Panc1 (cell line): Measurements from ENCODE around the gene ZFPL1. TPM values are rescaled to one million over a fixed set of nuclear protein-coding genes. Genes with fewer than 3 reads are reported as not detected.
A peak's percentile ranks its signal among the peaks of the same experiment; 100 is the strongest.

Source experiments
- ATAC-seq: fragments of 200-7000 bp; cut with Tn5 transposase; 2 replicates; pipeline ENCODE4 v1.9.1; 2020; ENCODE audit warnings: mild to moderate bottlenecking, moderate library complexity
- BruUV-seq: library from RNA; stranded (reverse); fragments of 400-500 nt; replicated peaks from 2 replicates; lab custom pipeline; 2021; lab: Mats Ljungman, UMichigan
- CTCF ChIA-PET: fragments of 300-600 bp; sonication (Branson Sonifier 250); formaldehyde crosslinking; loops from one replicate; lab custom pipeline; 2022; ENCODE audit warnings: antibody characterized with exemption; lab: Charles Lee
- POLR2A ChIA-PET: fragments of 300-600 bp; sonication (Branson Sonifier 250); formaldehyde crosslinking; loops from one replicate; lab custom pipeline; 2022; ENCODE audit warnings: antibody characterized with exemption; lab: Charles Lee
- DNase-seq: peaks from one replicate; pipeline ENCODE4 v3.0.0-alpha.2; 2010; ENCODE audit warnings: low read depth, low spot score
- H3K27ac ChIP-seq: 2 replicates; pipeline ENCODE4 v1.5.1; 2011; ENCODE audit warnings: mild to moderate bottlenecking, low read length, inconsistent platforms
- H3K27me3 ChIP-seq: fragments of 200-500 bp; sonication (Bioruptor generic); 2 replicates; pipeline ENCODE4 v1.6.0; 2014; ENCODE audit warnings: low read length, inconsistent platforms; ENCODE audit not compliant: control insufficient read depth, insufficient read depth
- H3K36me3 ChIP-seq: fragments of 200-500 bp; sonication (Bioruptor generic); 2 replicates; pipeline ENCODE4 v1.5.1; 2014; ENCODE audit warnings: inconsistent platforms, mild to moderate bottlenecking, low read length, moderate library complexity; ENCODE audit not compliant: control insufficient read depth, insufficient read depth
- H3K4me1 ChIP-seq: 2 replicates; pipeline ENCODE4 v1.5.1; 2011; ENCODE audit warnings: inconsistent platforms, mild to moderate bottlenecking, low read length, moderate library complexity; ENCODE audit not compliant: control insufficient read depth, insufficient read depth
- H3K4me3 ChIP-seq, 2 experiments: 2 replicates each; pipeline ENCODE4 v1.5.1; 2011 to 2012; ENCODE audit warnings: low read depth in 2 of 2, low read length in 2 of 2, mild to moderate bottlenecking in 2 of 2, inconsistent platforms in 1 of 2, moderate library complexity in 1 of 2
- H3K9me3 ChIP-seq: fragments of 200-500 bp; sonication (Bioruptor generic); 2 replicates; pipeline ENCODE4 v1.5.1; 2014; ENCODE audit warnings: low read depth, mild to moderate bottlenecking, inconsistent platforms, low read length, moderate library complexity; ENCODE audit not compliant: control insufficient read depth, insufficient read depth
- POLR2AphosphoS5 ChIP-seq: IDR thresholded peaks from 2 replicates; pipeline ENCODE4 v1.6.1; 2012; ENCODE audit warnings: mild to moderate bottlenecking, low read depth, low read length, moderate library complexity
- SIN3A ChIP-seq: IDR thresholded peaks from 2 replicates; pipeline ENCODE4 v1.6.1; 2012; ENCODE audit warnings: low read depth, mild to moderate bottlenecking, low read length, moderate library complexity, borderline replicate concordance; ENCODE audit not compliant: insufficient read depth
- TCF7L2 ChIP-seq: IDR thresholded peaks from 2 replicates; pipeline ENCODE4 v1.6.1; 2011; ENCODE audit warnings: mild to moderate bottlenecking, low read depth, low read length, inconsistent platforms
- in situ Hi-C: cut with HindIII; loops from 2 replicates; pipeline ENCODE4 v1.10.0; 2016; ENCODE audit warnings: low sequenced_read_pairs, low pct_unique_long_range_greater_than_20kb
- intact Hi-C: fragments of 100-400 bp; cut with micrococcal nuclease; formaldehyde crosslinking; loops from one replicate; pipeline ENCODE4 v1.10.0; 2022; ENCODE audit not compliant: unreplicated experiment
- total RNA-seq: library from RNA; stranded (reverse); gene quantifications from one replicate; pipeline ENCODE4 v1.2.1, GENCODE V29; 2021; ENCODE audit not compliant: unreplicated experiment
- TF ChIP-seq, protein P1 (sequence below): fragments of 450-650 bp; IDR thresholded peaks from 2 replicates; pipeline ENCODE4 v1.5.1; 2017; ENCODE audit warnings: mild to moderate bottlenecking
- TF ChIP-seq, protein P2 (sequence below), 2 experiments: IDR thresholded peaks; 2 replicates each; pipeline ENCODE4 v1.6.1; 2011 to 2012; ENCODE audit warnings: low read depth in 2 of 2, control low read depth in 1 of 2, low read length in 1 of 2, mild to moderate bottlenecking in 1 of 2, moderate library complexity in 1 of 2; ENCODE audit not compliant: insufficient read depth in 1 of 2

Gene ZFPL1
- total RNA-seq, 1 experiment from 2014 or later, result 68.4 TPM

DNA sequence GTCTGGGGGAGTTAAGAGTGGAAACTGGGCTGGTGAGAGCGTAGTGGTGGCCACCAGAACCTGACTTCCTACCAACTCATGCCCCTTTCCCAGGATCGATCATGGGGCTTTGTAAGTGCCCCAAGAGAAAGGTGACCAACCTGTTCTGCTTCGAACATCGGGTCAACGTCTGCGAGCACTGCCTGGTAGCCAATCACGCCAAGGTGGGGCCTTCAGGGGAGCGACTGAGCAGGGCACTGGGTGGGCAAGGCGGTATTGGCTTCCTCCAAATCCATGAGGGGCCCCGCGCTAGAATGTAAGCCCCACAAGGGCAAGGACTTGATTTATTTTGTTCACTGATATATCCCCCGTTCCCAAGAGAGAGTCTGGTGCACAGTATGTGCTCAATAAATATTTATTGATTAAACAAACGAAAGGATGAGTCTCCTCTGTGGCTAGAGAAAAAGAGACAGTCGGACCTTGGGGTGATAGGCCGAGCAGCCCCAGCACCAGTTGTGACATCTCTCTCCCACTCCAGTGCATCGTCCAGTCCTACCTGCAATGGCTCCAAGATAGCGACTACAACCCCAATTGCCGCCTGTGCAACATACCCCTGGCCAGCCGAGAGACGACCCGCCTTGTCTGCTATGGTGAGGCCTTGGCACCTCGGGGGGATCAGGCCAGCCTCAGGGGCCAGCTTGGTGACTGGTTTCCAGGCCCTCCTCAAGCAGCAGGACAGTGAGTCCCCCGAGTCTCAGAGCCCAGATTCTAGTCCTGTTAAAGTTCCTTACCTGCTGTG is 765 bp downstream of the ZFPL1 start:
- peaks cover 15% of the 10 kb centered on the region for H3K4me1 ChIP-seq
- peaks cover 8% of the 10 kb centered on the region for H3K36me3 ChIP-seq
- H3K27me3 ChIP-seq, result no peaks in the 10 kb centered on the region
- intact Hi-C loops (no loop called here), in situ Hi-C loops (no loop called here)
- DNase-seq, result no peak
- CTCF ChIA-PET, result interaction anchor here (0.9 kb wide), 1 partner anchor 27 kb away, joined by 5 read pairs; the partner anchor contains the start of gene TM7SF2
- peak overlapping the region; percentile 81 to 99 for H3K4me3 ChIP-seq
- ATAC-seq, result peak; percentile 27
- peak overlapping the region; percentile 96 for H3K27ac ChIP-seq
- POLR2A ChIA-PET, result interaction anchor here (0.6 kb wide), 1 partner anchor 26 kb away, joined by 3 read pairs; no protein-coding TSS in a partner anchor
- TF ChIP-seq POLR2AphosphoS5, result no peak
- no peak for TF ChIP-seq TCF7L2
- TF ChIP-seq SIN3A, result no peak
- TF ChIP-seq, protein P1, sequence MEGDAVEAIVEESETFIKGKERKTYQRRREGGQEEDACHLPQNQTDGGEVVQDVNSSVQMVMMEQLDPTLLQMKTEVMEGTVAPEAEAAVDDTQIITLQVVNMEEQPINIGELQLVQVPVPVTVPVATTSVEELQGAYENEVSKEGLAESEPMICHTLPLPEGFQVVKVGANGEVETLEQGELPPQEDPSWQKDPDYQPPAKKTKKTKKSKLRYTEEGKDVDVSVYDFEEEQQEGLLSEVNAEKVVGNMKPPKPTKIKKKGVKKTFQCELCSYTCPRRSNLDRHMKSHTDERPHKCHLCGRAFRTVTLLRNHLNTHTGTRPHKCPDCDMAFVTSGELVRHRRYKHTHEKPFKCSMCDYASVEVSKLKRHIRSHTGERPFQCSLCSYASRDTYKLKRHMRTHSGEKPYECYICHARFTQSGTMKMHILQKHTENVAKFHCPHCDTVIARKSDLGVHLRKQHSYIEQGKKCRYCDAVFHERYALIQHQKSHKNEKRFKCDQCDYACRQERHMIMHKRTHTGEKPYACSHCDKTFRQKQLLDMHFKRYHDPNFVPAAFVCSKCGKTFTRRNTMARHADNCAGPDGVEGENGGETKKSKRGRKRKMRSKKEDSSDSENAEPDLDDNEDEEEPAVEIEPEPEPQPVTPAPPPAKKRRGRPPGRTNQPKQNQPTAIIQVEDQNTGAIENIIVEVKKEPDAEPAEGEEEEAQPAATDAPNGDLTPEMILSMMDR, result no peak
- TF ChIP-seq, protein P2, sequence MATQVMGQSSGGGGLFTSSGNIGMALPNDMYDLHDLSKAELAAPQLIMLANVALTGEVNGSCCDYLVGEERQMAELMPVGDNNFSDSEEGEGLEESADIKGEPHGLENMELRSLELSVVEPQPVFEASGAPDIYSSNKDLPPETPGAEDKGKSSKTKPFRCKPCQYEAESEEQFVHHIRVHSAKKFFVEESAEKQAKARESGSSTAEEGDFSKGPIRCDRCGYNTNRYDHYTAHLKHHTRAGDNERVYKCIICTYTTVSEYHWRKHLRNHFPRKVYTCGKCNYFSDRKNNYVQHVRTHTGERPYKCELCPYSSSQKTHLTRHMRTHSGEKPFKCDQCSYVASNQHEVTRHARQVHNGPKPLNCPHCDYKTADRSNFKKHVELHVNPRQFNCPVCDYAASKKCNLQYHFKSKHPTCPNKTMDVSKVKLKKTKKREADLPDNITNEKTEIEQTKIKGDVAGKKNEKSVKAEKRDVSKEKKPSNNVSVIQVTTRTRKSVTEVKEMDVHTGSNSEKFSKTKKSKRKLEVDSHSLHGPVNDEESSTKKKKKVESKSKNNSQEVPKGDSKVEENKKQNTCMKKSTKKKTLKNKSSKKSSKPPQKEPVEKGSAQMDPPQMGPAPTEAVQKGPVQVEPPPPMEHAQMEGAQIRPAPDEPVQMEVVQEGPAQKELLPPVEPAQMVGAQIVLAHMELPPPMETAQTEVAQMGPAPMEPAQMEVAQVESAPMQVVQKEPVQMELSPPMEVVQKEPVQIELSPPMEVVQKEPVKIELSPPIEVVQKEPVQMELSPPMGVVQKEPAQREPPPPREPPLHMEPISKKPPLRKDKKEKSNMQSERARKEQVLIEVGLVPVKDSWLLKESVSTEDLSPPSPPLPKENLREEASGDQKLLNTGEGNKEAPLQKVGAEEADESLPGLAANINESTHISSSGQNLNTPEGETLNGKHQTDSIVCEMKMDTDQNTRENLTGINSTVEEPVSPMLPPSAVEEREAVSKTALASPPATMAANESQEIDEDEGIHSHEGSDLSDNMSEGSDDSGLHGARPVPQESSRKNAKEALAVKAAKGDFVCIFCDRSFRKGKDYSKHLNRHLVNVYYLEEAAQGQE (IDR thresholded peaks at IDR 0.05; ENCODE audit: insufficient read depth in 1 of 2, low read depth in 2 of 2, low read length in 1 of 2), result no peak
- TSS peak; percentile 87 for BruUV-seq
- H3K9me3 ChIP-seq, result no peaks in the 10 kb centered on the region

DNA sequence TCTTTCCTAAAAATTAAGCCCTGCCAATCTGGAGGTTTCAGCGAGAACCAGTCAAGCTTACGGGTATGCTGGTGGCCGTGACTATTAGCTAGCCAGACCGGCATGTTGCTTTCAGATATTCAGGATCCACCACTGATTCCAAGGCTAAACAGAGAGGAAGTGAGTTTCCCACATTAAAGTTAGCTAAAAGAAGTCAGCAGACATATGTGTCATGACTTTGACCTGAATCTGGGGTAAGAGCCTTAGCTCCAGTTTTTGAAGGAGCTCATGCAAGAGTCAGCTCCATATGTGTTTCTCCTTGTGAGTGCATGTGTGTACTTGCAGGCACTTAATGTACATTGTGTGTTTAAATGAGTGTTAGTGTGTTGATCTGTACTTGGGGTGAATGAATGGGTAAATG is 1.4 kb downstream of the ZFPL1 start:
- H3K36me3 ChIP-seq, result peaks cover 7% of the 10 kb centered on the region
- intact Hi-C loops, result no loop called here
- ChIA-PET POLR2A (interaction anchor here (0.6 kb wide), 1 partner anchor 26 kb away, joined by 3 read pairs; no protein-coding TSS in a partner anchor), CTCF (interaction anchor here (0.9 kb wide), 1 partner anchor 26 kb away, joined by 5 read pairs; the partner anchor contains the start of gene TM7SF2)
- peak overlapping the region in 1 of 2 experiments; percentile 99; a peak in 2 of 4 replicates for H3K4me3 ChIP-seq
- ATAC-seq (no peak), DNase-seq (no peak)
- no TSS peak for BruUV-seq
- no peaks in the 10 kb centered on the region for H3K27me3 ChIP-seq
- H3K4me1 ChIP-seq, result peaks cover 15% of the 10 kb centered on the region
- TF ChIP-seq SIN3A (no peak), POLR2AphosphoS5 (no peak), TCF7L2 (no peak)
- TF ChIP-seq, protein P1, result no peak
- TF ChIP-seq, protein P2 (IDR thresholded peaks at IDR 0.05; ENCODE audit: insufficient read depth in 1 of 2, low read depth in 2 of 2, low read length in 1 of 2), result no peak
- no peak overlapping the region for H3K27ac ChIP-seq
- in situ Hi-C loops, result no loop called here
- no peaks in the 10 kb centered on the region for H3K9me3 ChIP-seq
